Measurements from ENCODE around the gene RAB40B.

RAB40B gene

DNA sequence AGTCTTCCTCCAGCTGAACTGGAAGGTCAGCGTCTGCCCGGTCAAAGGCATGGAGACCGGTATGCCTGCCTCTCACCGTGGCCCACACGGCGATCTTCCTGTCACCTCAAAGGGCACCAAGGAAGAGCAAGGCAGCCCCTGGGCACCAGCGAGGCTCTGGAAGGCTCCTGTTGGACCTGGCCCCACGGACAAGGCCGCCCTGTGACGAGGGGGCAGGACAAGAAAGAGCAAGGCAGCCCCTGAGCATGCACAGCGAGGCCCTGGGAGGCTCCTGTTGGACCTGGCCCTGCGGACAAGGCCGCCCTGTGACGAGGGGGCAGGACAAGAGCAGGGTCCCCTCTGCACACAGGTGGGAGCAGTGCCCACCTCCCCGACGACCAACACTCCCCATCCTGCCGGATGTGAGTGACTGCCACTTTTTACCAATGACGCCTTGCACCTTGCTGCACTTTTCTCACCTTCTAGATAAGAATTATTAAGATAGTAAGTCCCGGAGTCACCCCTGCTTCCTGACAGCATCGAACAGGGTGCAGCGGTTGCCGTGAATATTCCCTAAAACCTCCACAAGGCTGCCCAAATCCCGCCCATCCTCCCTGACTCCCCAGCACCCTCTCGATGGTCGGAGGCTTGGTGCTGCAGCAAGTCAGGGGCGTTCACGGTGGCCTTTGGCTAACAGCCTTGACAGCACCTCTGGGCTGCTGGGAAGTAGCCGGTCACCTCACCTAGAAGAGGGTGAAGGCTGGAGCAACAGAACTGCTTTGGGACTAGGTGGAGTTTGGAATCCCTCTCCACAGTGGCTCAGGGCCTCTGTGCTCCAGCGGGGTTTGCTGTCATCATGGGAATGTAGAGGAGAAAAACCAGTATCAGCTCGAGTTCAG is 44.6 kb downstream of the RAB40B start:
- Histone ChIP-seq H3K4ac (ENCODE audit: low read depth, low read length) (no peak overlapping the region), H2BK15ac (replicated peaks; ENCODE audit: low read depth) (no peak overlapping the region), H3K4me2 (ENCODE audit: low read length) (no peak overlapping the region), H3K27ac (ENCODE audit: low read depth, low read length) (no peak overlapping the region), H4K5ac (ENCODE audit: low read length) (no peak overlapping the region), H3K79me1 (ENCODE audit: low read length) (no peaks in the 10 kb centered on the region), H2BK5ac (ENCODE audit: low read length) (no peak overlapping the region), H3K9ac (ENCODE audit: low read length) (no peak overlapping the region), H3K79me2 (ENCODE audit: control insufficient read depth, insufficient read depth, low read length) (no peaks in the 10 kb centered on the region), H3K4me3 (ENCODE audit: low read length) (no peak overlapping the region), H4K8ac (ENCODE audit: low read depth, low read length) (no peak overlapping the region), H3K18ac (ENCODE audit: low read length) (no peak overlapping the region), H2BK120ac (ENCODE audit: low read depth, low read length) (no peak overlapping the region), H3K56ac (ENCODE audit: low read length) (no peak overlapping the region), H3K4me1 (ENCODE audit: control insufficient read depth, low read depth, low read length) (no peaks in the 10 kb centered on the region), H3K23ac (ENCODE audit: low read length) (no peak overlapping the region), H2AK5ac (ENCODE audit: low read length) (no peak overlapping the region), H3K27me3 (ENCODE audit: insufficient read depth, low read length, poor library complexity) (no peaks in the 10 kb centered on the region), H3K36me3 (ENCODE audit: control insufficient read depth, insufficient read depth, low read length) (no peaks in the 10 kb centered on the region)
- no CpG with 5 or more reads among the region's 30 CpGs for WGBS (ENCODE audit: extremely low coverage, insufficient coverage, low lambda C conversion rate)
- DNase-seq: no peak

DNA sequence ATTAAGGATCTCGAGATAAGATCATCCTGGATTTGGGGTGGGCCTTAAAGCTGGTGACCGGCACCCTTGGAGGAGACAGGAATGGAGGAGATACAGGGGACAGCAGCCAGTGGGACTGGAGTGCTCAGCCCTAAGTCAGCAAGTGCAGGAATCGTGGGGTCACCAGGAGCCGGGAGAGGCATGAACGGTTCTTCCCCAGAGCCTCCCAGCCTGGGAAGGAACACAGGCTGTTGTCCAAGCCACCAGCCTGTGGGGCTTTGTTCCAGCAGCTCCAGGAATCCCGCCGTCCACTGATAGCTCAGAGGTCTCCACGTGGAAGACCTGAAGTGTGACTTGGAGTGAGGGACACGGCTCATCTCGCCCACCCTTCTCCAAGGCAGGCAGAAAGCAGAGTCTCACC is 47.8 kb downstream of the RAB40B start:
- no peak for DNase-seq
- no peak overlapping the region for H3K4ac ChIP-seq (ENCODE audit: low read depth, low read length)
- H3K4me3 ChIP-seq (ENCODE audit: low read length): no peak overlapping the region
- no peak overlapping the region for H3K18ac ChIP-seq (ENCODE audit: low read length)
- H3K36me3 ChIP-seq (ENCODE audit: control insufficient read depth, insufficient read depth, low read length): no peaks in the 10 kb centered on the region
- no peak overlapping the region for H3K56ac ChIP-seq (ENCODE audit: low read length)
- no CpG with 5 or more reads among the region's 10 CpGs for WGBS (ENCODE audit: extremely low coverage, insufficient coverage, low lambda C conversion rate)
- H4K5ac ChIP-seq (ENCODE audit: low read length): no peak overlapping the region
- H2BK15ac ChIP-seq (replicated peaks; ENCODE audit: low read depth): no peak overlapping the region
- no peak overlapping the region for H3K4me2 ChIP-seq (ENCODE audit: low read length)
- H3K9ac ChIP-seq (ENCODE audit: low read length): no peak overlapping the region
- H3K4me1 ChIP-seq (ENCODE audit: control insufficient read depth, low read depth, low read length): peaks cover 3% of the 10 kb centered on the region
- peaks cover 7% of the 10 kb centered on the region for H3K79me1 ChIP-seq (ENCODE audit: low read length)
- H2BK5ac ChIP-seq (ENCODE audit: low read length): no peak overlapping the region
- H3K79me2 ChIP-seq (ENCODE audit: control insufficient read depth, insufficient read depth, low read length): peaks cover 21% of the 10 kb centered on the region
- H3K23ac ChIP-seq (ENCODE audit: low read length): no peak overlapping the region
- no peak overlapping the region for H3K27ac ChIP-seq (ENCODE audit: low read depth, low read length)
- no peak overlapping the region for H4K8ac ChIP-seq (ENCODE audit: low read depth, low read length)
- H2AK5ac ChIP-seq (ENCODE audit: low read length): no peak overlapping the region
- no peaks in the 10 kb centered on the region for H3K27me3 ChIP-seq (ENCODE audit: insufficient read depth, low read length, poor library complexity)
- no peak overlapping the region for H2BK120ac ChIP-seq (ENCODE audit: low read depth, low read length)

DNA sequence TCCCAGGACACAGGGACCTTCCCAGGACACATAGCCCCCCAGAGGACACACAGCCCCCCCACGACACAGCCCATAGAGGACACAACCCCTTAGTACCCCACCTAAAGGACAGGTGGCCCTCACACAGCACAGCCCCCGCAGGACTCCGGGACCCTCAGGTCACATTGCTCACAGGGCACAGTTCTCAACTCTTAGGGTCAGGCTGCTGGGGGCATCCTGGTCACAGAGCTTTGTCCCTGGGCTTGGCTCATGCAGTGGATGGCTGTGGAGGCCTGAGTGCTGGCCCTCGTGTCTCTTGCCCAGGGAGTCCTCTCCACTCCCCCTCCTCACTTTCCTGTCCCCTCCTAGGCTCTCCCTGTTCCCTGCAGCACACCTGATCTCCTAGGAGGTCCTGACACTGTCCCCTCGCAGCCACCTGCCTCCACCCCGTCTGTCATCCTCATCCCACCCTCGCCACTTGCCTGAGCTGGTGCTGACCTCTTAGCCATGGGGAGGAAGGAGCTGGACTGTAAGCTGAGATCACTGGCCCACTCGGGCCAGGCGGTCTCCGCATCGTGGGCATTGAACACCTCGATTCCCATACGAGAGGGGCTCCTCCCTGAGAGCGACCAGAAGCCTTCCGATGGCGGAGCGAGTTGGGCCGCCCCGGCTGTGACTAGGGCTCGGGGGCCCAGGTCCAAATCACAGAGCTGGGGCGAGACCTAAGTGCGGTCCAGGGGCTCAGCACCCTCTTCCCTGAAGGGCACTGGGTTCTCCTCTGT is 48.8 kb downstream of the RAB40B start:
- no peak overlapping the region for H4K8ac ChIP-seq (ENCODE audit: low read depth, low read length)
- no peak overlapping the region for H2AK5ac ChIP-seq (ENCODE audit: low read length)
- peaks cover 29% of the 10 kb centered on the region for H3K79me2 ChIP-seq (ENCODE audit: control insufficient read depth, insufficient read depth, low read length)
- no peaks in the 10 kb centered on the region for H3K36me3 ChIP-seq (ENCODE audit: control insufficient read depth, insufficient read depth, low read length)
- no peak overlapping the region for H4K5ac ChIP-seq (ENCODE audit: low read length)
- no CpG with 5 or more reads among the region's 22 CpGs for WGBS (ENCODE audit: extremely low coverage, insufficient coverage, low lambda C conversion rate)
- H3K9ac ChIP-seq (ENCODE audit: low read length): no peak overlapping the region
- H3K27ac ChIP-seq (ENCODE audit: low read depth, low read length): no peak overlapping the region
- no peak overlapping the region for H2BK5ac ChIP-seq (ENCODE audit: low read length)
- DNase-seq: no peak
- peaks cover 3% of the 10 kb centered on the region for H3K4me1 ChIP-seq (ENCODE audit: control insufficient read depth, low read depth, low read length)
- H3K18ac ChIP-seq (ENCODE audit: low read length): no peak overlapping the region
- no peaks in the 10 kb centered on the region for H3K27me3 ChIP-seq (ENCODE audit: insufficient read depth, low read length, poor library complexity)
- H2BK15ac ChIP-seq (replicated peaks; ENCODE audit: low read depth): no peak overlapping the region
- H3K23ac ChIP-seq (ENCODE audit: low read length): no peak overlapping the region
- H3K4me3 ChIP-seq (ENCODE audit: low read length): no peak overlapping the region
- peaks cover 9% of the 10 kb centered on the region for H3K79me1 ChIP-seq (ENCODE audit: low read length)
- H2BK120ac ChIP-seq (ENCODE audit: low read depth, low read length): no peak overlapping the region
- no peak overlapping the region for H3K4me2 ChIP-seq (ENCODE audit: low read length)
- no peak overlapping the region for H3K56ac ChIP-seq (ENCODE audit: low read length)
- no peak overlapping the region for H3K4ac ChIP-seq (ENCODE audit: low read depth, low read length)

DNA sequence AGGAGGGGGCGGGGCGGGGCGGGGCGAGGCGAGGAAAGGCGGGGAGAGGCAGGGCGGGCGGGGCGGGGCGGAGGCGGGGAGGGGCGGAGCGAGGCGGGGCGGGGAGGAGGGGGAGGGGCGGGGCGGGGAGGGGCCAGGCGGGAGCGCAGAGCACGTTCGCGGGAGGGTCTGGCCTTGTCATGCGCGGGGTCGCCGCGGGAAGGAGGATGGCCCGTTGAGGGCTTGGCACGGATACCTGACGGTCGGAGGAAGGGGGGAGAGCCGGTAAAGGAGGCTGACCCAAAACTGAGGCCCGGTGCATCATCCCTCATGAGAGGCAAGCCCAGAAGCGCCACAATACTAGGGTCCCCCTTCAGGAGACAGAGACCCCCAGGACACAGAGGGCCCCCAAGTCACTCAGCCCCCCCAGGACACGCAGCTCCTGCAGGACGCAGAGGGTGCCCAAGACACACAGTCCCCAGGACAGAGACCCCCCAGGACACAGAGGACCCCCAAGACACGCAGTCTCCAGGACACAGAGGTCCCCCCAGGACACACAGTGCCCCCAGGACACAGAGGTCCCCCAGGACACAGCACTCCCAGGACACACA is 49.7 kb downstream of the RAB40B start:
- no peak overlapping the region for H2AK5ac ChIP-seq (ENCODE audit: low read length)
- no peak overlapping the region for H2BK5ac ChIP-seq (ENCODE audit: low read length)
- no peak overlapping the region for H4K5ac ChIP-seq (ENCODE audit: low read length)
- peak; percentile 18 for DNase-seq
- H3K23ac ChIP-seq (ENCODE audit: low read length): no peak overlapping the region
- H3K4me1 ChIP-seq (ENCODE audit: control insufficient read depth, low read depth, low read length): peaks cover 3% of the 10 kb centered on the region
- H3K9ac ChIP-seq (ENCODE audit: low read length): peak overlapping the region; percentile 55
- H3K36me3 ChIP-seq (ENCODE audit: control insufficient read depth, insufficient read depth, low read length): peaks cover under 1% of the 10 kb centered on the region
- no peak overlapping the region for H2BK15ac ChIP-seq (replicated peaks; ENCODE audit: low read depth)
- no peak overlapping the region for H3K18ac ChIP-seq (ENCODE audit: low read length)
- no peak overlapping the region for H3K27ac ChIP-seq (ENCODE audit: low read depth, low read length)
- H3K27me3 ChIP-seq (ENCODE audit: insufficient read depth, low read length, poor library complexity): no peaks in the 10 kb centered on the region
- peaks cover 38% of the 10 kb centered on the region for H3K79me2 ChIP-seq (ENCODE audit: control insufficient read depth, insufficient read depth, low read length)
- no CpG with 5 or more reads among the region's 37 CpGs for WGBS (ENCODE audit: extremely low coverage, insufficient coverage, low lambda C conversion rate)
- H3K79me1 ChIP-seq (ENCODE audit: low read length): peaks cover 17% of the 10 kb centered on the region
- no peak overlapping the region for H3K4ac ChIP-seq (ENCODE audit: low read depth, low read length)
- H3K56ac ChIP-seq (ENCODE audit: low read length): peak overlapping the region; percentile 22
- H4K8ac ChIP-seq (ENCODE audit: low read depth, low read length): peak overlapping the region; percentile 88
- H3K4me3 ChIP-seq (ENCODE audit: low read length): no peak overlapping the region
- H3K4me2 ChIP-seq (ENCODE audit: low read length): no peak overlapping the region
- H2BK120ac ChIP-seq (ENCODE audit: low read depth, low read length): no peak overlapping the region

DNA sequence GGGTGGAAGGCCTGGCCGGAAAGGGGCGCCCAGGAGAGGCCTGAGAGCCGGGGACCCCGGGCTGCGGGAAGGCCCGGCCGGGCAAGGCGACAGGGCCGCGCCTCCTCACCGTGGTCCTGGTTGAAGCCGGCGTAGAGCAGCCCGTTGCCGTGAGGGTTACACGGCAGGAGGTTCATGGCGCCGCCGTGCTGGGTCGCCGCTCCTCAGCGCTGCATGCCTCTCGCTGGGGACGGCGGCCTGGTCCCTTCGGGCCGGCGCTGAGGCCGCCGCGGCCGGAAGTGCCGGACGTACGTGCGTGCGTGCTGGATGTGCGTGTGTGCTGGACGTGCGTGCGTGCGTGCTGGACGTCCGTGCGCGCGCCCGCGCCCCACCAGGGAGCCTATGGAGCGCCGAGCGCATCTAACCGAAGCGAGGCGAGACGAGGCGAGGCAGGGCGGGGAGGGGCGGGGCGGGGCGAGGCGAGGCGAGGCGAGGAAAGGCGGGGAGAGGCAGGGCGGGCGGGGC is 50.3 kb downstream of the RAB40B start, which contains the start of gene WDR45B:
TSS of gene WDR45B (minus strand) at position 280 of the 504 bp plus-strand sequence. CDS start at position 176, 104 bp downstream.
- DNase-seq: peak; percentile 97
- peak within 1 kb of the TSS; percentile 91 for H4K8ac ChIP-seq (ENCODE audit: low read depth, low read length)
- peaks cover 6% of the 10 kb centered on the region for H3K36me3 ChIP-seq (ENCODE audit: control insufficient read depth, insufficient read depth, low read length)
- H4K5ac ChIP-seq (ENCODE audit: low read length): no peak within 1 kb of the TSS
- H3K4me3 ChIP-seq (ENCODE audit: low read length): peak within 1 kb of the TSS; percentile 97
- H3K56ac ChIP-seq (ENCODE audit: low read length): peak within 1 kb of the TSS; percentile 100
- peak within 1 kb of the TSS; percentile 58 for H3K4ac ChIP-seq (ENCODE audit: low read depth, low read length)
- H3K4me2 ChIP-seq (ENCODE audit: low read length): peak within 1 kb of the TSS; percentile 81
- H3K9ac ChIP-seq (ENCODE audit: low read length): peak within 1 kb of the TSS; percentile 99
- H2AK5ac ChIP-seq (ENCODE audit: low read length): no peak within 1 kb of the TSS
- H3K27me3 ChIP-seq (ENCODE audit: insufficient read depth, low read length, poor library complexity): no peaks in the 10 kb centered on the region
- no peak within 1 kb of the TSS for H2BK15ac ChIP-seq (replicated peaks; ENCODE audit: low read depth)
- H2BK120ac ChIP-seq (ENCODE audit: low read depth, low read length): no peak within 1 kb of the TSS
- peaks cover 3% of the 10 kb centered on the region for H3K4me1 ChIP-seq (ENCODE audit: control insufficient read depth, low read depth, low read length)
- H3K23ac ChIP-seq (ENCODE audit: low read length): peak within 1 kb of the TSS; percentile 99
- H3K79me2 ChIP-seq (ENCODE audit: control insufficient read depth, insufficient read depth, low read length): peaks cover 43% of the 10 kb centered on the region
- H3K27ac ChIP-seq (ENCODE audit: low read depth, low read length): peak within 1 kb of the TSS; percentile 87
- WGBS (ENCODE audit: extremely low coverage, insufficient coverage, low lambda C conversion rate): no CpG with 5 or more reads among the region's 67 CpGs
- H2BK5ac ChIP-seq (ENCODE audit: low read length): no peak within 1 kb of the TSS
- H3K18ac ChIP-seq (ENCODE audit: low read length): peak within 1 kb of the TSS; percentile 53
- H3K79me1 ChIP-seq (ENCODE audit: low read length): peaks cover 22% of the 10 kb centered on the region
